Lower leg skin (tissue), 3 donors: Measurements from ENCODE around the gene ASB1.

ENCODE experiments used
- POLR2A ChIP-seq, 2 donors: fragments of 450-650 bp; IDR thresholded peaks; one replicate each; pipeline ENCODE4 v1.6.1; 2016 to 2017; ENCODE audit warnings: antibody characterized with exemption in 2 of 2, mild to moderate bottlenecking in 1 of 2, moderate library complexity in 1 of 2
- TF ChIP-seq, protein P1 (sequence below), 3 donors: fragments of 450-650 bp; IDR thresholded peaks; one replicate each; pipeline ENCODE4 v1.5.1; 2016; ENCODE audit warnings: antibody characterized with exemption in 3 of 3, mild to moderate bottlenecking in 3 of 3, moderate library complexity in 2 of 3

DNA sequence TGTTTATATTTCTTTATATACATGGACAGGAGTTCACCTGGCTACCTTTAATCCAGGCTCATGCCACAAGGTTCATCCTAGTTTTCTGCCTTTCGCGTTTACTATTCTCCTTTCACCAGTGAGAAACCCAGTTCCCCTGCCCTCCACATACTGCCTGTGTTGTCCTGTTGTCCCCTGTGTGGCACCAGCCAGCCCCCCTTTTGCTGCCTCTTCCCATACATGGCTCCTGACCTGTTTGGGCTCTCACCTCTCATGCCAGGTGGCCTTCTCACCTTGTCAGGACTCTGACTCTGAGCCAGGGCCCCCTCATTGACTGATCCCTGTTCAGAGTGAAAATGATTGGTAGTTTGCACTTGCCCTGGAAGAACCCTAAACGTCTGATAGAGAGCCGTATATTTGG, 13.6 kb downstream of the ASB1 start:
- TF ChIP-seq, protein P1, sequence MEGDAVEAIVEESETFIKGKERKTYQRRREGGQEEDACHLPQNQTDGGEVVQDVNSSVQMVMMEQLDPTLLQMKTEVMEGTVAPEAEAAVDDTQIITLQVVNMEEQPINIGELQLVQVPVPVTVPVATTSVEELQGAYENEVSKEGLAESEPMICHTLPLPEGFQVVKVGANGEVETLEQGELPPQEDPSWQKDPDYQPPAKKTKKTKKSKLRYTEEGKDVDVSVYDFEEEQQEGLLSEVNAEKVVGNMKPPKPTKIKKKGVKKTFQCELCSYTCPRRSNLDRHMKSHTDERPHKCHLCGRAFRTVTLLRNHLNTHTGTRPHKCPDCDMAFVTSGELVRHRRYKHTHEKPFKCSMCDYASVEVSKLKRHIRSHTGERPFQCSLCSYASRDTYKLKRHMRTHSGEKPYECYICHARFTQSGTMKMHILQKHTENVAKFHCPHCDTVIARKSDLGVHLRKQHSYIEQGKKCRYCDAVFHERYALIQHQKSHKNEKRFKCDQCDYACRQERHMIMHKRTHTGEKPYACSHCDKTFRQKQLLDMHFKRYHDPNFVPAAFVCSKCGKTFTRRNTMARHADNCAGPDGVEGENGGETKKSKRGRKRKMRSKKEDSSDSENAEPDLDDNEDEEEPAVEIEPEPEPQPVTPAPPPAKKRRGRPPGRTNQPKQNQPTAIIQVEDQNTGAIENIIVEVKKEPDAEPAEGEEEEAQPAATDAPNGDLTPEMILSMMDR (IDR thresholded peaks at IDR 0.05): no peak
- no peak for TF ChIP-seq POLR2A (IDR thresholded peaks at IDR 0.05)
